AG04450 (cell line): ENCODE measurements around the gene CLDN5. TPM values are rescaled to one million over a fixed set of nuclear protein-coding genes. Genes with fewer than 3 reads are reported as not detected.
"Not testable (repeated sequence)": the region's sequence is repeated elsewhere in the genome, so short reads cannot be mapped to it uniquely, and the experiment has no call there.

Experiments used
- CTCF ChIA-PET: fragments of 300-600, 350-600 bp; formaldehyde crosslinking; extraction: SDS; loops from one replicate; lab custom pipeline; 2022; ENCODE audit warnings: antibody characterized with exemption, inconsistent platforms; lab: Charles Lee
- POLR2A ChIA-PET: fragments of 350-600 bp; formaldehyde crosslinking; extraction: SDS; loops from one replicate; lab custom pipeline; 2021; ENCODE audit warnings: antibody characterized with exemption, inconsistent platforms; lab: Yijun Ruan, JAX
- DNase-seq: peaks from one replicate; pipeline ENCODE4 v3.0.0-alpha.2; 2011; ENCODE audit warnings: low read depth, low spot score
- H3K27ac ChIP-seq: one replicate; pipeline ENCODE4 v1.5.1; 2012; ENCODE audit warnings: low read depth, low read length, control low read depth
- H3K27me3 ChIP-seq: one replicate; pipeline ENCODE4 v1.6.0; 2012; ENCODE audit warnings: low read length; ENCODE audit not compliant: control insufficient read depth, insufficient read depth
- H3K4me3 ChIP-seq: 2 replicates; pipeline ENCODE4 v1.5.1; 2011; ENCODE audit warnings: mild to moderate bottlenecking, low read depth, low read length, control low read depth
- H3K9me3 ChIP-seq: 2 replicates; pipeline ENCODE4 v1.5.1; 2012; ENCODE audit warnings: low read length; ENCODE audit not compliant: control insufficient read depth, insufficient read depth
- CTCF ChIP-seq: IDR thresholded peaks from 2 replicates; pipeline ENCODE4 v1.5.1; 2011; ENCODE audit warnings: low read depth, low read length, control low read depth, inconsistent platforms
- polyA plus RNA-seq: library from polyadenylated mRNA; depleted of rRNA; stranded (reverse); fragments of >200 nt; gene quantifications from 2 replicates; pipeline ENCODE4 v1.2.3, GENCODE V29; 2011

The CLDN5 gene
- polyA plus RNA-seq, 1 experiment, result not detected

GRCh38 chr22:19554834-19555404 is 30.7 kb upstream of the CLDN5 start:
- Histone ChIP-seq H3K27me3 (peaks cover 5% of the 10 kb centered on the region), H3K4me3 (no peak overlapping the region), H3K27ac (no peak overlapping the region), H3K9me3 (no peaks in the 10 kb centered on the region)
- POLR2A ChIA-PET, result no interaction called here
- no peak for DNase-seq
- CTCF ChIA-PET, result interaction anchor here (1.0 to 2.0 kb wide), 3 partner anchors 14 to 75 kb away, joined by 3 to 7 read pairs (median 5); no protein-coding TSS in a partner anchor
- TF ChIP-seq CTCF, result peak; percentile 36

GRCh38 chr22:19553201-19553600 is 29.0 kb upstream of the CLDN5 start:
- Histone ChIP-seq H3K4me3 (no peak overlapping the region), H3K27me3 (peaks cover 2% of the 10 kb centered on the region), H3K27ac (no peak overlapping the region), H3K9me3 (no peaks in the 10 kb centered on the region)
- no peak for TF ChIP-seq CTCF
- POLR2A ChIA-PET, result no interaction called here
- DNase-seq, result no peak
- CTCF ChIA-PET, result no interaction called here

GRCh38 chr22:19550382-19550781 is 26.2 kb upstream of the CLDN5 start:
- H3K9me3 ChIP-seq, result no peaks in the 10 kb centered on the region; the same call in 1 of the 2 replicates
- POLR2A ChIA-PET, result no interaction called here
- H3K27me3 ChIP-seq, result peaks cover 3% of the 10 kb centered on the region
- TF ChIP-seq CTCF, result no peak
- no peak overlapping the region for H3K4me3 ChIP-seq
- no peak for DNase-seq
- no peak overlapping the region for H3K27ac ChIP-seq
- CTCF ChIA-PET, result no interaction called here

GRCh38 chr22:19549428-19549827 is 25.2 kb upstream of the CLDN5 start:
- TF ChIP-seq CTCF, result no peak
- DNase-seq, result no peak
- Histone ChIP-seq H3K27ac (no peak overlapping the region), H3K4me3 (no peak overlapping the region), H3K9me3 (no peaks in the 10 kb centered on the region; the same call in 1 of the 2 replicates), H3K27me3 (peaks cover 4% of the 10 kb centered on the region)
- ChIA-PET CTCF (no interaction called here), POLR2A (no interaction called here)

- TF ChIP-seq CTCF, result no peak
- Histone ChIP-seq H3K4me3 (no peak overlapping the region), H3K27me3 (peaks cover 4% of the 10 kb centered on the region), H3K9me3 (no peaks in the 10 kb centered on the region; the same call in 1 of the 2 replicates), H3K27ac (no peak overlapping the region)
- ChIA-PET CTCF (no interaction called here), POLR2A (no interaction called here)
- no peak for DNase-seq
These were observed 24.8 kb upstream of the CLDN5 start for GRCh38 chr22:19548964-19549363.

- H3K27me3 ChIP-seq, DNase-seq, H3K4me3 ChIP-seq, CTCF ChIA-PET, POLR2A ChIA-PET, H3K27ac ChIP-seq, H3K9me3 ChIP-seq: not testable (repeated sequence)
These were observed 24.2 kb upstream of the CLDN5 start for GRCh38 chr22:19548427-19548826.
